Liver (tissue), 9 donors: ENCODE data around the gene SPOCK2. TPM values are rescaled to one million over a fixed set of nuclear protein-coding genes. Genes with fewer than 3 reads are reported as not detected.

Experiments
- DNase-seq: peaks from one replicate; pipeline ENCODE4 v3.0.0-alpha.2; 2017; ENCODE audit warnings: low spot score
- H3K27ac ChIP-seq, 2 donors: one replicate each; pipeline ENCODE4 v1.7.0; 2013; ENCODE audit warnings: inconsistent platforms in 2 of 2, low read length in 2 of 2, control low read depth in 1 of 2, low read depth in 1 of 2, mild to moderate bottlenecking in 1 of 2
- H3K27me3 ChIP-seq, 4 donors: one replicate each; pipeline versions ENCODE4 v1.6.1 to v1.7.0; 2013; ENCODE audit warnings: low read length in 3 of 4, inconsistent platforms in 1 of 4, mild to moderate bottlenecking in 1 of 4, moderate library complexity in 1 of 4; ENCODE audit not compliant: control insufficient read depth in 4 of 4, insufficient read depth in 4 of 4
- H3K36me3 ChIP-seq, 4 donors: one replicate each; pipeline versions ENCODE4 v1.6.1 to v1.7.0; 2013; ENCODE audit warnings: low read length in 3 of 4, mild to moderate bottlenecking in 3 of 4, low read depth in 1 of 4, moderate library complexity in 1 of 4; ENCODE audit not compliant: control insufficient read depth in 4 of 4, insufficient read depth in 3 of 4
- H3K4me1 ChIP-seq, 4 donors: one replicate each; pipeline versions ENCODE4 v1.6.1 to v1.7.0; 2013; ENCODE audit warnings: low read length in 3 of 4, mild to moderate bottlenecking in 3 of 4, moderate library complexity in 1 of 4; ENCODE audit not compliant: control insufficient read depth in 4 of 4, insufficient read depth in 4 of 4
- H3K4me3 ChIP-seq, 3 donors: one replicate each; pipeline versions ENCODE4 v1.6.1 to v1.7.0; 2013; ENCODE audit warnings: low read length in 3 of 3, control low read depth in 1 of 3, low read depth in 1 of 3, mild to moderate bottlenecking in 1 of 3
- H3K9ac ChIP-seq, 2 donors: one replicate each; pipeline ENCODE4 v1.7.0; 2013; ENCODE audit warnings: low read length in 2 of 2, mild to moderate bottlenecking in 2 of 2, moderate library complexity in 2 of 2, control low read depth in 1 of 2, low read depth in 1 of 2
- H3K9me3 ChIP-seq, 4 donors: one replicate each; pipeline versions ENCODE4 v1.6.1 to v1.7.0; 2013; ENCODE audit warnings: low read length in 3 of 4; ENCODE audit not compliant: control insufficient read depth in 4 of 4
- EGR1 ChIP-seq, 2 donors: IDR thresholded peaks; 2 replicates each; pipeline ENCODE4 v1.6.1; 2016 to 2018; ENCODE audit warnings: antibody characterized with exemption in 2 of 2, low read depth in 2 of 2
- HNF4A ChIP-seq, 2 donors: conservative IDR thresholded peaks; 2 replicates each; pipeline ENCODE4 v1.6.1; 2016; ENCODE audit warnings: antibody characterized with exemption in 2 of 2, mild to moderate bottlenecking in 2 of 2
- JUND ChIP-seq, 2 donors: IDR thresholded peaks; 2 replicates each; pipeline ENCODE4 v1.6.1; 2016; ENCODE audit warnings: antibody characterized with exemption in 2 of 2
- NR2F2 ChIP-seq: IDR thresholded peaks from 2 replicates; pipeline ENCODE4 v1.6.1; 2016; ENCODE audit warnings: antibody characterized with exemption
- RAD21 ChIP-seq, 2 donors: IDR thresholded peaks; 2 replicates each; pipeline ENCODE4 v1.6.1; 2016; ENCODE audit warnings: antibody characterized with exemption in 2 of 2, mild to moderate bottlenecking in 2 of 2
- SP1 ChIP-seq: IDR thresholded peaks from 2 replicates; pipeline ENCODE4 v1.6.1; 2018; ENCODE audit warnings: antibody characterized with exemption, mild to moderate bottlenecking
- TAF1 ChIP-seq: conservative IDR thresholded peaks from 2 replicates; pipeline ENCODE4 v1.6.1; 2016; ENCODE audit warnings: antibody characterized with exemption, mild to moderate bottlenecking
- WGBS: extraction: QIAGEN DNeasy Blood & Tissue Kit; methylation state at CpG from one replicate; pipeline ENCODE4 v1.1.7; 2013; 5-methylcytosine and 5-hydroxymethylcytosine counted together
- polyA plus RNA-seq, 2 donors: library from polyadenylated mRNA; stranded (reverse) in 1 of 2; unstranded in 1 of 2; fragments of 200-250 nt in 1 of 2; fragments of >200 nt in 1 of 2; fragmentation: Nextera tagmentation in 1 of 2; extraction: Ambion mirVana in 1 of 2; gene quantifications; one replicate each; pipeline versions ENCODE4 v1.2.1 to v1.2.3, GENCODE V29; 2013 to 2015
- total RNA-seq, 2 donors: library from RNA; depleted of rRNA; stranded (reverse); fragments of >200 nt; gene quantifications; one replicate each; pipeline ENCODE4 v1.2.3, GENCODE V29; 2014
- TF ChIP-seq, protein P1 (sequence below): IDR thresholded peaks from 2 replicates; pipeline ENCODE4 v1.6.1; 2016; ENCODE audit warnings: antibody characterized with exemption, mild to moderate bottlenecking
- TF ChIP-seq, protein P2 (sequence below): IDR thresholded peaks from 2 replicates; pipeline ENCODE4 v1.6.1; 2016; ENCODE audit warnings: antibody characterized with exemption
- TF ChIP-seq, protein P3 (sequence below): IDR thresholded peaks from 2 replicates; pipeline ENCODE4 v1.6.1; 2016; ENCODE audit warnings: antibody characterized with exemption
- TF ChIP-seq, protein P4 (sequence below): IDR thresholded peaks from 2 replicates; pipeline ENCODE4 v1.6.1; 2016; ENCODE audit warnings: antibody characterized with exemption
- donor health status: healthy.
- donor health status: healthy.
- donor health status: healthy.
- donor health status: healthy.
- donor health status: healthy.

SPOCK2 gene
- total and polyA plus RNA-seq, 4 donors, result 0.36 to 1.7 (median 0.64) TPM

DNA sequence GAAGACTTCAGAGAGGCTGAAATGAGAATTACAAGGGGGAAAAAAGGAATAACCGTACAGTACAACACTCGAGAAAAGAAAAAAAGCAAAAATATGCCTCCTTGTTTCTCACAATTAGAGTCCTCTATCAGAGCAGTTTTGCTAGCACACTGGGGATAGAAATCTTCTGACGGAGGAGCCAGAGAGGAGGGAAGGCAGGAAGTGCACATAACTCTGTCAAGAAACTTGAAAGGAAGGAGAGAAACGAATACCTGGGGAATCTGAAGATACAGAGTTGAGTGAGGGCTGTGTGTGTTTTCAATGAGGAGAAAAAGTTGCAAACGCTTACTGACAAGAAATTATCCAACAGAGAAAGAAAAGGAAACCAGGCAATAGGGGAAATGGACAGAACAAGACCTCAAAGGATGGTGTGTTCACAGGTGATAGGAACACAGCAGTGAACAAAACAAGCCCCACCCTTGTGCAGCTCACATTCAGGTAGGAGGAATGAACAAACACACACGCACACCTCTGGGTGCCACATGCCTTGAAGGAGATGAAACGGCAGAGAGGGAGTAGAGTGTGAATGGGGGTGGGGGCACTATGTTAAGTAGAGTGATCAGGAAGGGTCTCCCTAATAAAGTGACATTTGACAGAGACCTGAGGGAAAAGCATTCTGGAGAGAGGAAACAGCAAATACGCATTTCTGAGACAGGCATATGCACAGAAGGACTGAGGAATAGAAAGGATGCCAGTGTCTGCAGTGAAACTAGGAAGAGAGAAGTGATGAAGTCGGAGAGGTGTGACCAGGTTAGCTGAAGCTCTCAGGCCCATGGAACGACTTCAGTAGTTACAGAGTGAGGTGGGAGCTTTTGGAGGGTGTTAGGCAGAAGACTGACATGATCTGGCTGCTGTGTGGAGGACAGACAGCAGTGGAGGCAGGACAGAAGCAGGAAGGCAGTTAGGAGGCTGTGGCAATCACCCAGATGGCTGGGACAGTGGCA is 46.7 kb upstream of the SPOCK2 start (continued):
- TF ChIP-seq, protein P1, sequence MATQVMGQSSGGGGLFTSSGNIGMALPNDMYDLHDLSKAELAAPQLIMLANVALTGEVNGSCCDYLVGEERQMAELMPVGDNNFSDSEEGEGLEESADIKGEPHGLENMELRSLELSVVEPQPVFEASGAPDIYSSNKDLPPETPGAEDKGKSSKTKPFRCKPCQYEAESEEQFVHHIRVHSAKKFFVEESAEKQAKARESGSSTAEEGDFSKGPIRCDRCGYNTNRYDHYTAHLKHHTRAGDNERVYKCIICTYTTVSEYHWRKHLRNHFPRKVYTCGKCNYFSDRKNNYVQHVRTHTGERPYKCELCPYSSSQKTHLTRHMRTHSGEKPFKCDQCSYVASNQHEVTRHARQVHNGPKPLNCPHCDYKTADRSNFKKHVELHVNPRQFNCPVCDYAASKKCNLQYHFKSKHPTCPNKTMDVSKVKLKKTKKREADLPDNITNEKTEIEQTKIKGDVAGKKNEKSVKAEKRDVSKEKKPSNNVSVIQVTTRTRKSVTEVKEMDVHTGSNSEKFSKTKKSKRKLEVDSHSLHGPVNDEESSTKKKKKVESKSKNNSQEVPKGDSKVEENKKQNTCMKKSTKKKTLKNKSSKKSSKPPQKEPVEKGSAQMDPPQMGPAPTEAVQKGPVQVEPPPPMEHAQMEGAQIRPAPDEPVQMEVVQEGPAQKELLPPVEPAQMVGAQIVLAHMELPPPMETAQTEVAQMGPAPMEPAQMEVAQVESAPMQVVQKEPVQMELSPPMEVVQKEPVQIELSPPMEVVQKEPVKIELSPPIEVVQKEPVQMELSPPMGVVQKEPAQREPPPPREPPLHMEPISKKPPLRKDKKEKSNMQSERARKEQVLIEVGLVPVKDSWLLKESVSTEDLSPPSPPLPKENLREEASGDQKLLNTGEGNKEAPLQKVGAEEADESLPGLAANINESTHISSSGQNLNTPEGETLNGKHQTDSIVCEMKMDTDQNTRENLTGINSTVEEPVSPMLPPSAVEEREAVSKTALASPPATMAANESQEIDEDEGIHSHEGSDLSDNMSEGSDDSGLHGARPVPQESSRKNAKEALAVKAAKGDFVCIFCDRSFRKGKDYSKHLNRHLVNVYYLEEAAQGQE, result no peak
- TF ChIP-seq, protein P2, sequence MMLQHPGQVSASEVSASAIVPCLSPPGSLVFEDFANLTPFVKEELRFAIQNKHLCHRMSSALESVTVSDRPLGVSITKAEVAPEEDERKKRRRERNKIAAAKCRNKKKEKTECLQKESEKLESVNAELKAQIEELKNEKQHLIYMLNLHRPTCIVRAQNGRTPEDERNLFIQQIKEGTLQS, result no peak
- TF ChIP-seq SP1, result no peak

DNA sequence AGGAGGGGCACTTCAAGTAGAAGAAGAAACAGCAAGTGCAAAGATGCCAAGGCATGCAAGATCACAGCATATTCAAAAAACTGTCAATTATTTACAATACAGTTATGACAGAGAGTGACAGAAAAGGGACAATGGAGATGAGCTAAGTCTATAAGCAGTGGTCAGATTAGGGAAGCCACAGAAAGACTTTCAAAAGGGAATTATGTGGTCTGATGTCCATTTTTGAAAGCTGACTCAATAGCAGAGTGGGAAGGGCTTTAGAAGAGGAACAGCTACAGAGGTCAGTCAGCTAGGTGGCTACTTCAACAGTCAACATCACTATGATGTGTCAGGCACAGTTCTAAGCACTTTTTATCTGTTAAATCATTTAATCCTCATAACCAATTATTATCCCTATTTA is 45.2 kb upstream of the SPOCK2 start:
- Histone ChIP-seq H3K9me3 (no peaks in the 10 kb centered on the region), H3K9ac (no peak overlapping the region), H3K36me3 (peaks cover 0 to 2% (median 0%) of the 10 kb centered on the region in 4 donors), H3K27ac (no peak overlapping the region), H3K4me3 (no peak overlapping the region), H3K27me3 (no peaks in the 10 kb centered on the region), H3K4me1 (no peaks in the 10 kb centered on the region)
- TF ChIP-seq, protein P3, sequence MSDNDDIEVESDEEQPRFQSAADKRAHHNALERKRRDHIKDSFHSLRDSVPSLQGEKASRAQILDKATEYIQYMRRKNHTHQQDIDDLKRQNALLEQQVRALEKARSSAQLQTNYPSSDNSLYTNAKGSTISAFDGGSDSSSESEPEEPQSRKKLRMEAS, result no peak
- TF ChIP-seq HNF4A (conservative IDR thresholded peaks at IDR 0.05) (no peak), RAD21 (IDR thresholded peaks at IDR 0.05) (no peak), TAF1 (no peak), NR2F2 (no peak)
- TF ChIP-seq, protein P4, sequence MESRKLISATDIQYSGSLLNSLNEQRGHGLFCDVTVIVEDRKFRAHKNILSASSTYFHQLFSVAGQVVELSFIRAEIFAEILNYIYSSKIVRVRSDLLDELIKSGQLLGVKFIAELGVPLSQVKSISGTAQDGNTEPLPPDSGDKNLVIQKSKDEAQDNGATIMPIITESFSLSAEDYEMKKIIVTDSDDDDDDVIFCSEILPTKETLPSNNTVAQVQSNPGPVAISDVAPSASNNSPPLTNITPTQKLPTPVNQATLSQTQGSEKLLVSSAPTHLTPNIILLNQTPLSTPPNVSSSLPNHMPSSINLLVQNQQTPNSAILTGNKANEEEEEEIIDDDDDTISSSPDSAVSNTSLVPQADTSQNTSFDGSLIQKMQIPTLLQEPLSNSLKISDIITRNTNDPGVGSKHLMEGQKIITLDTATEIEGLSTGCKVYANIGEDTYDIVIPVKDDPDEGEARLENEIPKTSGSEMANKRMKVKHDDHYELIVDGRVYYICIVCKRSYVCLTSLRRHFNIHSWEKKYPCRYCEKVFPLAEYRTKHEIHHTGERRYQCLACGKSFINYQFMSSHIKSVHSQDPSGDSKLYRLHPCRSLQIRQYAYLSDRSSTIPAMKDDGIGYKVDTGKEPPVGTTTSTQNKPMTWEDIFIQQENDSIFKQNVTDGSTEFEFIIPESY, result no peak
- DNase-seq, result no peak

DNA sequence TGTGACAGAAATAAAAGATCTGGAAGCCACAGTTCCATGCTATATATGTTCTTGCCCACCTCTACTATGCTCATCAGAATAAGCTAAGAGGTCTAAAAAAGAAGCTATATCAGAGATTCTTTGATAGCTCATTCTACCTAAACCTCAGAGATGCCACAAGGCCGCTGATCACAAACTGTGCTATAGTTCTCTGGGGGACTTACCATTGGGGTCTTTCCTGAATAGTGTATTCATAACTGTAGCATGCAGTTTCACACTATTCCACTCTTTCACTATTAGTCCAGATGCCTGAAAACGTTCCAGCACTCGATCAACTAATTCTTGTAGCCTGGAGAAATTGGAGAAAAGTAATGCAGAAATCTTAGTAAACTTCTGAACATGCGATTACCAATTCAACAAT is 44.5 kb upstream of the SPOCK2 start:
- Histone ChIP-seq H3K36me3 (peaks cover 0 to 2% (median 0%) of the 10 kb centered on the region in 4 donors), H3K27me3 (no peaks in the 10 kb centered on the region), H3K9me3 (no peaks in the 10 kb centered on the region), H3K9ac (no peak overlapping the region), H3K4me3 (no peak overlapping the region), H3K4me1 (no peaks in the 10 kb centered on the region), H3K27ac (no peak overlapping the region)
- TF ChIP-seq SP1, result no peak
- no peak for TF ChIP-seq RAD21 (IDR thresholded peaks at IDR 0.05)
- TF ChIP-seq, protein P1, result no peak
- no peak for TF ChIP-seq EGR1 (IDR thresholded peaks at IDR 0.05; ENCODE audit: low read depth in 2 of 2)
- TF ChIP-seq, protein P4, result no peak
- no peak for TF ChIP-seq TAF1
- no peak for TF ChIP-seq JUND (IDR thresholded peaks at IDR 0.05)
- 90% methylated on average over 4 of the region's 4 CpGs for WGBS
- DNase-seq, result no peak
